ENCODE measurements around the gene OR51V1. TPM values are rescaled to one million over a fixed set of nuclear protein-coding genes. Genes with fewer than 3 reads are reported as not detected.

OR51V1 gene
- total RNA-seq, 2 experiments from 2014 or later: not detected

- H3K9me3 ChIP-seq (ENCODE audit: control insufficient read depth in 1 of 2, insufficient read depth in 1 of 2, low read length in 2 of 2): no peaks in the 10 kb centered on the region
- ATAC-seq (ENCODE audit: poor library complexity) (no peak), DNase-seq (no peak)
- no peaks in the 10 kb centered on the region for H3K27me3 ChIP-seq (ENCODE audit: control insufficient read depth in 1 of 2, insufficient read depth in 2 of 2, low read length in 2 of 2)
- no peak within 1 kb of the TSS for H3K4me3 Mint-ChIP-seq
- H3K4me1 ChIP-seq (ENCODE audit: insufficient read depth, low read length): no peaks in the 10 kb centered on the region
- no peak within 1 kb of the TSS for H3K27ac Mint-ChIP-seq
- H3K4me1 Mint-ChIP-seq (ENCODE audit: low read depth): peaks cover 4% of the 10 kb centered on the region
- H3K36me3 ChIP-seq (ENCODE audit: insufficient read depth, low read length): no peaks in the 10 kb centered on the region
- no peak within 1 kb of the TSS for H3K4me3 ChIP-seq (ENCODE audit: low read length)
- H3K36me3 Mint-ChIP-seq (ENCODE audit: low read depth): no peaks in the 10 kb centered on the region
- H3K27ac ChIP-seq (ENCODE audit: low read depth in 1 of 2, low read length in 2 of 2): no peak within 1 kb of the TSS
- ChIA-PET CTCF (no interaction called here), POLR2A (no interaction called here)
- H3K9me3 Mint-ChIP-seq: no peaks in the 10 kb centered on the region
- H3K27me3 Mint-ChIP-seq: no peaks in the 10 kb centered on the region
- intact Hi-C loops (cut with DNase I, micrococcal nuclease): no loop called here
- no peak for TF ChIP-seq CTCF (IDR thresholded peaks at IDR 0.05)
These were observed 33.9 kb upstream of the OR51V1 start, which contains the start of gene HBD for GRCh38 chr11:5234381-5234834. TSS of gene HBD (minus strand) at chr11:5234483. CDS start at chr11:5234433, 50 bp downstream.

GRCh38 chr11:5233307-5233706, 32.8 kb upstream of the OR51V1 start:
- Mint-ChIP-seq H3K4me3 (no peak overlapping the region), H3K27me3 (no peaks in the 10 kb centered on the region), H3K4me1 (ENCODE audit: low read depth) (peaks cover 4% of the 10 kb centered on the region), H3K36me3 (ENCODE audit: low read depth) (no peaks in the 10 kb centered on the region), H3K27ac (no peak overlapping the region), H3K9me3 (no peaks in the 10 kb centered on the region)
- no peaks in the 10 kb centered on the region for H3K36me3 ChIP-seq (ENCODE audit: insufficient read depth, low read length)
- no peaks in the 10 kb centered on the region for H3K27me3 ChIP-seq (ENCODE audit: control insufficient read depth in 1 of 2, insufficient read depth in 2 of 2, low read length in 2 of 2)
- H3K4me1 ChIP-seq (ENCODE audit: insufficient read depth, low read length): no peaks in the 10 kb centered on the region
- ChIA-PET CTCF (no interaction called here), POLR2A (no interaction called here)
- DNase-seq (no peak), ATAC-seq (ENCODE audit: poor library complexity) (no peak)
- no peaks in the 10 kb centered on the region for H3K9me3 ChIP-seq (ENCODE audit: control insufficient read depth in 1 of 2, insufficient read depth in 1 of 2, low read length in 2 of 2)
- no peak overlapping the region for H3K27ac ChIP-seq (ENCODE audit: low read depth in 1 of 2, low read length in 2 of 2)
- intact Hi-C loops (cut with DNase I, micrococcal nuclease): no loop called here
- no peak for TF ChIP-seq CTCF (IDR thresholded peaks at IDR 0.05)
- no peak overlapping the region for H3K4me3 ChIP-seq (ENCODE audit: low read length)

GRCh38 chr11:5232821-5233220, 32.3 kb upstream of the OR51V1 start:
- ATAC-seq (ENCODE audit: poor library complexity): no peak
- no peaks in the 10 kb centered on the region for H3K36me3 Mint-ChIP-seq (ENCODE audit: low read depth)

More at GRCh38 chr11:5232821-5233220, 32.3 kb upstream of the OR51V1 start:
- H3K4me1 Mint-ChIP-seq (ENCODE audit: low read depth): peaks cover 4% of the 10 kb centered on the region
- no peaks in the 10 kb centered on the region for H3K9me3 Mint-ChIP-seq
- intact Hi-C loops (cut with DNase I, micrococcal nuclease): no loop called here
- no peak for TF ChIP-seq CTCF (IDR thresholded peaks at IDR 0.05)
- DNase-seq: no peak
- H3K27me3 Mint-ChIP-seq: no peaks in the 10 kb centered on the region
- ChIA-PET CTCF (no interaction called here), POLR2A (no interaction called here)
- Histone ChIP-seq H3K27ac (ENCODE audit: low read depth in 1 of 2, low read length in 2 of 2) (no peak overlapping the region), H3K4me1 (ENCODE audit: insufficient read depth, low read length) (no peaks in the 10 kb centered on the region), H3K4me3 (ENCODE audit: low read length) (no peak overlapping the region), H3K27me3 (ENCODE audit: control insufficient read depth in 1 of 2, insufficient read depth in 2 of 2, low read length in 2 of 2) (no peaks in the 10 kb centered on the region), H3K36me3 (ENCODE audit: insufficient read depth, low read length) (no peaks in the 10 kb centered on the region), H3K9me3 (ENCODE audit: control insufficient read depth in 1 of 2, insufficient read depth in 1 of 2, low read length in 2 of 2) (no peaks in the 10 kb centered on the region)
- H3K27ac Mint-ChIP-seq: no peak overlapping the region
- no peak overlapping the region for H3K4me3 Mint-ChIP-seq

Data from CD4-positive, alpha-beta T cell (primary cell).